Posterior vena cava (tissue), 2 donors: ENCODE data around the gene CCDC116. TPM values are rescaled to one million over a fixed set of nuclear protein-coding genes. Genes with fewer than 3 reads are reported as not detected.
A peak's percentile ranks its signal among the peaks of the same experiment; 100 is the strongest.
"Not testable (repeated sequence)": the region's sequence is repeated elsewhere in the genome, so short reads cannot be mapped to it uniquely, and the experiment has no call there.

Experiments
- DNase-seq: peaks from one replicate; pipeline ENCODE4 v3.0.0-alpha.2; 2020; ENCODE audit warnings: low spot score
- intact Hi-C, 2 donors: fragments of 100-400 bp; cut with DNase I; formaldehyde crosslinking; loops; one replicate each; pipeline versions ENCODE4 v1.14.1 to v1.14.2; 2022 to 2023
- total RNA-seq, 2 donors: library from RNA; stranded (reverse); fragmentation: NEBNext Ultra II Directional; extraction: Animal tissue kit (Norgen Biotek cat#: 25700); gene quantifications; one replicate each; pipeline ENCODE4 v1.2.1, GENCODE V29; 2021
- donor health status: DM: yes; HTN: yes; CAD: no.
- donor health status: DM: yes; HTN: yes; CAD: no.

Gene CCDC116
- total RNA-seq, 2 donors from 2014 or later, result 0.23 to 0.38 TPM

GRCh38 chr22:21626735-21627469 is 5.7 kb upstream of the CCDC116 start:
- DNase-seq, result no peak
- intact Hi-C loops, result loop anchor here in 1 of 2 donors (5.0 kb wide), 1 partner anchor 60 kb away; the partner anchor contains the start of gene UBE2L3

- no peak for DNase-seq
- intact Hi-C loops, result loop anchor here in 1 of 2 donors (5.0 kb wide), 1 partner anchor 61 kb away; the partner anchor contains the start of gene UBE2L3
Observed at GRCh38 chr22:21628386-21629254, 3.9 kb upstream of the CCDC116 start.

- peak; percentile 98 for DNase-seq
- intact Hi-C loops, result loop anchor here (5.0 kb wide), 2 partner anchors 57 to 62 kb away; partner anchors contain the start of gene UBE2L3 (in 1 of the 2)
Observed at GRCh38 chr22:21629255-21630149, 3.1 kb upstream of the CCDC116 start, which contains the start of gene YDJC. Gene YDJC, minus strand, starts transcription at chr22:21630022. Its CDS starts 8 bp downstream, at chr22:21630014.

GRCh38 chr22:21631025-21631424 is 1.5 kb upstream of the CCDC116 start:
- intact Hi-C loops, result loop anchor here in 1 of 2 donors (5.0 kb wide), 1 partner anchor 59 kb away; no protein-coding TSS in a partner anchor
- no peak for DNase-seq

- intact Hi-C loops, result loop anchor here in 1 of 2 donors (5.0 kb wide), 1 partner anchor 61 kb away; no protein-coding TSS in a partner anchor
- no peak for DNase-seq
Observed at GRCh38 chr22:21632931-21633330, 371 bp downstream of the CCDC116 start.

- intact Hi-C loops, result loop anchor here in 1 of 2 donors (5.0 kb wide), 1 partner anchor 61 kb away; no protein-coding TSS in a partner anchor
- DNase-seq, result no peak
Observed at GRCh38 chr22:21633481-21633880, 921 bp downstream of the CCDC116 start.

- DNase-seq, result no peak
- intact Hi-C loops, result loop anchor here in 1 of 2 donors (5.0 kb wide), 1 partner anchor 62 kb away; no protein-coding TSS in a partner anchor
Observed at GRCh38 chr22:21634081-21634480, 1.5 kb downstream of the CCDC116 start.

- no peak for DNase-seq
- intact Hi-C loops, result loop anchor here in 1 of 2 donors (5.0 kb wide), 1 partner anchor 63 kb away; no protein-coding TSS in a partner anchor
Observed at GRCh38 chr22:21634844-21635243, 2.3 kb downstream of the CCDC116 start.

GRCh38 chr22:21635771-21636510 is 3.4 kb downstream of the CCDC116 start:
- DNase-seq, result no peak
- intact Hi-C loops, result loop anchor here in 1 of 2 donors (2.0 kb wide), 1 partner anchor 559 kb away; no protein-coding TSS in a partner anchor

GRCh38 chr22:21636629-21637218 is 4.2 kb downstream of the CCDC116 start:
- intact Hi-C loops, result loop anchor here in 1 of 2 donors (2.0 kb wide), 1 partner anchor 560 kb away; no protein-coding TSS in a partner anchor

GRCh38 chr22:21637450-21637849 is 4.9 kb downstream of the CCDC116 start:
- DNase-seq, result not testable (repeated sequence)
- intact Hi-C loops, result loop anchor here in 1 of 2 donors (2.0 kb wide), 1 partner anchor 561 kb away; no protein-coding TSS in a partner anchor

More at GRCh38 chr22:21636629-21637218, 4.2 kb downstream of the CCDC116 start:
- no peak for DNase-seq

- no peak for DNase-seq
- intact Hi-C loops, result no loop called here
Observed at GRCh38 chr22:21639359-21639758, 6.8 kb downstream of the CCDC116 start.

GRCh38 chr22:21640810-21641209 is 8.2 kb downstream of the CCDC116 start:
- intact Hi-C loops, result no loop called here
- no peak for DNase-seq

- intact Hi-C loops, result no loop called here
- no peak for DNase-seq
Observed at GRCh38 chr22:21641417-21641788, 8.8 kb downstream of the CCDC116 start.

GRCh38 chr22:21641789-21642583 is 9.4 kb downstream of the CCDC116 start, which contains the start of gene SDF2L1:
Gene SDF2L1, plus strand, starts transcription at chr22:21642302. Its CDS starts 35 bp downstream, at chr22:21642337.
- intact Hi-C loops, result no loop called here
- peak; percentile 99 for DNase-seq
